DMS53 treated with DMSO at 0.1 percent for 48 hours (cell line): ENCODE data around the gene SLIT3.

Source experiments
- DNase-seq: peaks from one replicate; lab custom pipeline; 2025; ENCODE audit not compliant: unreplicated experiment; lab: John Stamatoyannopoulos, UW

Gene SLIT3

DNA sequence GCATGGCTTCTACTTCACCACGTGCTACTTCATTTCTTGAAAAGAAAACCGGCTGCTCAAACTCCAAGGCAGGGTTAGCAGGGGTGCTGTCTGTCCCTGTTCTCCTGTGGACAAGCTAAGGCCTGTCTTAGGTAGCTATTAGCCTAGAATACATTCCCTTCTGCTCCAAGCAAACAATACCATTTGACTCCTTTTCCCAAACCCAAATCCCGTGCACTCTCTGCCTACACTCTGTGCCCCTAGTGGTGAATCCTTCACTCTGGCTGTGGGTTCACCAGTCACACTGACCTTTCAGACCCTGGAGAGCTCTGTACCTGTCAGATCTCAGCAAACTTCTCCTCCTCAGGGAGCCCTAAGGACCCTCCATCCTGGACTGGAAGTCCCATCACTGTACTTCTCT, 211.6 kb downstream of the SLIT3 start:
- no peak for DNase-seq

DNA sequence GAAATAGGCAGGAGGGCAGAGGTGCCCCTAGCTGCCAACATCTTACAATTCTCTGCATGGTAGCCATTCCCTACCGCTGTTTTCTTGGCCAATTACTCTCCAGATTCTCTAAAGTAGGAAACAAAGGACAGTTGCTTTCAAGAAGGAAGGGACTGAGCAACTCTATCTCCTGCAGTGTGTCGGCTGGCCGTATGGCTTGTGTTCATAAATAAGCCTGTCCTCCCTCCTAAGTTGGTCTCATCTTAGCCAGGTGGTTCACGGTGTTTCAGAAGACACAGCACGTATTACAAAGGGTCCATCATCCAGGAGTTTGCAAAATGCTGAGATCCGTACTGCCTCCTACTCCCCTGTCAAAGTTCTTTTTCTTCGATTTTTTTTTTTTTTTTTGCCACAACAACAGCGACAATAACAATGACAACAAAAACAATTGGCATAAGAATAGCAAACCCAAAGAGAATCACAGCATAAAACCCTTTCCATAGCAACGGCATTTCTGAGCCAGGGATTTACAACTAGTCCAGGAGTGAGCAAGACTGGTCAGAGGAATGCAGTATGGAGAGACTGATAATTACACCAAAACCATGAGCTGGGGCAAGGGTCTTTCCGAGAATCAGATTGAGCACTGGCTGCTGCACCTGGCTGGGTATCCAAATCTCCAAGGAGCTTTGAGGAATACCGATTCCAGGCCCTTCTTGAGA, 212.8 kb downstream of the SLIT3 start:
- DNase-seq = no peak

DNA sequence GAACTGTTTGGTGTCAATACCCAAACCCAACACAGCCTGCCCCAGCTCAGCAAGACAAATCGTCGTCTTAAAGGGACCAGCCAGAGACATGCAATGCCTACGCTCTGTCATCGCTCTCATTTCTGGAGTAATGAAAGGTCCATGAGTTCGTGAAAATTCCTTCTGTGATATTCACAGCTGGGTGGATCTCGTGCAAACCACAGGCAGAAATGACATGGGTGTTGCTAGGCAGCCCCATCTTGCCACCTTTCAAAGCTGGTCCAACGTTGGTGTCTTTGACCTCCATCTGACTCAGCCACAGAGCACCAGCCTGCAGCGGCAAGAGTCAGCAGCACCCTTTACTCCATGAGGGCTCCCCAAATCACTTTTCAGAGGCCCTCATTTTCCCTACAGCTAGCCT, 215.3 kb downstream of the SLIT3 start:
- no peak for DNase-seq

DNA sequence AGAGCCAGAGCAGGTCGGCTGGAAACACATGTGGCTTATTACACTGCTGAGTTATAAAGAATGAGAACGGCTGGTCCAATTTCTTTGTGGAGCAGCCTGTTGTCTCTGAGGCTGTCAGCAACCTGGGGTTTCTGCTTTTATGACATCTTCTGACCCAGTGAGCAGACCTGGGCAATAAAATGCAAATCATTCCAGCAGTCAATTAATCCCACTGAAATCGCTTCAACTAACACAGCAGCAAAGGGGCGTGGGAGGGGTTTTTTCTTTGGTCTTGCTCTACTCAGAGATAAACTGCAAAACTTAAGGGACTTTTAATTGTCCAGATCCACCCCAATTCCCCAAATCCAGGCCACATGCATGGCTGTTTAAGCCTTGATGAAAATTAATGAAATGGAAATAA, 215.7 kb downstream of the SLIT3 start:
- no peak for DNase-seq

DNA sequence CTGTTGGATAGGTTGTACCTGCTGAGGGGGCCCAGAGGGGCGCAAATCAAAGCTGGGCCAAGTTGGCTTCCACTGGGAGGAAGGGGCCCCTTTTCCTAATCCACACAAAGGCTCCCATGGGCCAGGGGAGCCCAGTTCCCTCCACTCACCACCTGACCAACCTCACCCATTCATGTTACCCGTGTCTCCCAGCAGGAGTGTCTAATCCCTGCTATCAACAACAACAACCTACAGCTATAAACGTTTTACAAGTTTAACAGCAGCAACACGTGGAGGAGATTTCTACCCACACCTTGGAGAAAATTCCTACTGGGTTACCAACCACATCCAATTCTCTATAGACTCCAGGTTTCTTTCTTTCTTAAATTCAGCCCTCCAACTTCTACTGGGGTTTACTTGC, 216.2 kb downstream of the SLIT3 start:
- DNase-seq = no peak

DNA sequence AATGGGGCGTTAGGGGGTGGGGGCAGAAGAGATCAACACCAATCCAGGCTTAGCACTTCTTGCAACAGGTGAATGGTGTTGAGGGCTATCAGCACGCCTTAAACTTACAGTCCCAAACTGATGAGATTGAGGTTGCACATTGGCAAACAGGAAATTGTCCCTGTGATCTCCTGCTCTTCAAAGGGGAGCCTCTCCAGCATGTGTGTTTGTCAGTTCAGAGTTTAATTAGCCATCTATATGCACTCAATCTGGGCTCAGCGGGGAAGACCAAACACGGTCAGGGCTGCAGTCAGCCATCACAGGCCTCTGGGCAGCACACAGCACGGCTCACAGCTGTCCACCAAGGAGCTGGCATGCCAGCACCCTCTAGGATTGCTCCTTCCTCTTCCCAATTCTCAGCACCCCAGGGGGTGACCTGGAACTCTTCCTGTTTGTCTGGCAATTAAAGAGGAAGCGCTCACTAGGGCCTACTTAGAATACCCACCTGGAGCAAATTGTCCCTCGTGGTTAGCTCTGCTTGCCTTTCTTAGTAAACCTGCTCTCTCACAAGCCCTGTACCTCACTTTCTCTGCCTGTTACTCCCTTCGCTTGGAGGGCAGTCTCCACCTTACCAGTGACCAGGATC, 217.4 kb downstream of the SLIT3 start:
- no peak for DNase-seq

DNA sequence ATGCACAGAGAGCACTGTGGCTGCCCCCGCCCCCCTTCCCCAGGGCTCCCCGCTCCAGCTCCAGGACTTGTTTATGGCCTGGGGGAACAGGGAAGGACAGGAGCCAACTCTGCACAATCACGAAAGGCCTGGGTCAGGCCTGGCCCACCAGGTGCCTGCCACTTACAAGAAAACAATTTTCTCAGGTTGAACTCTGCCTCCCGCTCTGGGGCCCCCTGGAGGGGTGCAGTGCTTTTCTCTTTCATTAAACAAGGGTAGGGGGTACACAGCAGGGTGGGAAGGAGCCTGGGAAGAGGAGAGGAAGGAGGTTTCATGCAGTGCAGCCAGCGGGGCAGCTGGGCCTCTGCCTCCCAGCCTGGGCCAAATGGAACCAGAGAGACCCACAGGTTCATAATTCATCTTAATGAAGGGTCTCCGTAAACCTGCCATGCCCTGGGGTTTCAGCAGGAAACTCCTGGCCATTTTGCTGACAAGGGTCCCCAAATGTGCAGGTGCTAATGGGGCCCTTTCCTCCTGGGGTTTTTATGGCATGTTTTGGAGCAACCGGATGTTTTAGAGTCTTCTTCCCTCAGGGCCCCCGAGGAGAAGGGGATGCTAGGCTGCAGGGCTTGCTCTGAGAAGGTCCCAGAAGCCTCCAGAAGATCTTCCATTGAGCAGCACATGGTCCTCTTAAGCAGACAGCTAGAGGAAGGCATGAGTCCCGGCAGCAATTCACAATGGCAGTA, 219.8 kb downstream of the SLIT3 start:
- DNase-seq = no peak

DNA sequence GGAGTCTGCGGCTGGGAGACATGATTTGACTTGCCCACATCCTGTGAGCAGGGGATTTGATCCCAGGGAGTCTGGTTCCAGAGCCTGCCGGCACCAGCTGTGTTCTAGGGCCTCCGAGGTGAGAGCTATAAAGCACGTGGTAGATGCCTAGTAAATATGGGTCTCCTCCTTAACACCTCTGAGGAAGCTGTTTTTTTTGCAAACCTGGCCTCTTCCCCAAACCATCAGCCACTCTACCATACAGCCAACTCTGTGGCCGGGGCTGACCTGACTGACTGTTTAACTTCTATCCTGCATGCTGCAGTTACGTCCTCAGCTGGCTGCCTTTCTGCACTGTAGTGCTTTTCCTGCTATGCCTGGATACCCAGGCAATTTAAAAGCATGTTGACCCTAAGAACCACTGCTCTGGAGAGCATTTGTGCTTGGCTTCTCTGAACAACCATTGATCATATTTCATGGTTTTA, 220.5 kb downstream of the SLIT3 start:
- no peak for DNase-seq

DNA sequence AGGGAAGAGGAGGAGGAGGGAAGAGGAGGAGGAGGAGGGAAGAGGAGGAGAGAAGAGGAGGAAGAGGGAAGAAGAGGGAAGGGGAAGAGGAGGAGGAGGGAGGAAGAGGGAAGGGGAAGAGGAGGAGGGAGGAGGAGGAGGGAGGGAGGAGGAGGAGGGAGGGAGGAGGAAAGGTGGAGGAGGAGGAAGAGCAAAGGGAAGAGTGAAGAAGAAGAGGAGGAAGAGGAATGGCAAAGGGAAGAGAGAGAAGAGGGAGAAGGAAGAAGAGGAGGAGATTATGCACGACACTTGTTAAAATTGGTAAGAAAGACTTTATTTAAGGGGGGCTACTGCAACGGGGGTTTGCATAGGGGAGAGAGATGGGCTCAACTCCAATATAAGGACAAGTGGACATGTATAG, 221.2 kb downstream of the SLIT3 start:
- no peak for DNase-seq

DNA sequence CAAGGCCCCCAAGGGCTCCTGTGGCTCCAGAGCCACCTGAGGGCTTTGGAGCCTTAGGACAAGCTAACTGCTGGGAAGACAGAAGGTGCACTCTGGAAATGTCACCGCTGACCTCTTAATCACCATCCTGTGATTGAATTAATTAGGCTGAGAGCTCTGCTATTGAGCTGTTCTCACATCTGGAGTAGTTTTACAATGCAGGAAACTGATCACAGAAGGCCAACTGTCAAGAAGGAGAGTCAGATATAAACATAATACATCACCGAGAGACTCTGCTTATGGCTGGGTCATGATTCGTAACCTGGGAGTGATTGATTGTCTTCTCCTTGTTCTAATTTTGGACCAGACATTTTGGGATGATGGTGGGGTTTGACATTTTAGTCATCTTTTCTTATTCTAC, 226.1 kb downstream of the SLIT3 start:
- no peak for DNase-seq

DNA sequence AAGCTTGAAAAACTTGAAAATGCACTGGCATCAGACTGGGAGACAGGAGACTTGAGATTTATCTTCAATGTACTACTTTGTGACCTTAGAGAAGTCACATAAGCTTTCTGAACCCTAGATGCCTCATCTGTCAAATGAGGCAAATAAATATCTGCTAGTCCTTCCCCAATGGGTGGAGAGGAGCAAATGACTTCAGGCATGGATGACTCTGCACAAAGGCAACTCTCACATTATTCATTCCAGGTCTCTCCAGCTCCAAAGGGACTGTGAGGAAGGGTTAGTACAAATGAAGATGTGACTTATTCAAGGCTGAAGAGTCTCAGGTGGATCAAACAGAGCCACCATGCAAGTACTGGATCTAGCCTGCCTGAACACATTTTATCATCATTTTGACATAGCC, 228.7 kb downstream of the SLIT3 start:
- no peak for DNase-seq

DNA sequence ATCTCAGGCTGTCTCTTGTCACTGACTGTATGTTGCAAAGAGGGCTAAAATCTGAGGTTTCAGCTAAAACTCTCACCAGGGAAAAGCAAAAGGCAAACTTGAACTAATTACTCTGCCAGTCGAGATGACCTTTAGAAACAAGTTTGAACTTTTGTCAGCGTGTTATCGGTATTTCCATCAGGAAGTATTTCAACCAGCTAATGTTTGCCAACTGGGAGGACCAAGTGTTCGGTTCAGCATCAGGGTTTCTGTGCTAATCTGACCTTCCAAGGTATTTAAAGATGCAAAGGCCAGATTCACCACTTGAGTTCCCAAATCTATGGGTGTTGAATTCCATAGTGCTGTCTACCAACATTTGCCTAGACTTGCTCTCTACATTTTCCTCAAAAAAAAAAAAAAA, 230.5 kb downstream of the SLIT3 start:
- DNase-seq = no peak

DNA sequence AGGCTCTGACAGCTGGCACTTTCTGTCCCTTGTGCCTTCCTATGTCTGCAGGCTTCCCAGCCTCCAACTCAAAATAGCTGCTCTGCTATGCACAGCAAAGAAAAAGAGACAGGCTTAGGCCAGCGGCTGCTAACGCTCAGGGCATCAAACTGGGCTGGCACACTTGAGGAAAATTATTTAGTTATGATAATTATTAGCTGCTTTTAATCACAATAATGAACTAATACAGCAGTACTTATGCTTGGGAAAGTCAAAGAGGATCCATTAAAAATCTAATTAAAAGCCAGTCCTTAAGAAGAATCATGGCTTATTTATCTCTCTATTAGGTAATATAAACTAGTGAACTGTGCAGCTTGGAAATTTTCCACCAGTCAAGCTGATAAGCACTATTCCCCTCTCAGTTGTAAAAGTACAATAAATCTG, 233.2 kb downstream of the SLIT3 start:
- no peak for DNase-seq

DNA sequence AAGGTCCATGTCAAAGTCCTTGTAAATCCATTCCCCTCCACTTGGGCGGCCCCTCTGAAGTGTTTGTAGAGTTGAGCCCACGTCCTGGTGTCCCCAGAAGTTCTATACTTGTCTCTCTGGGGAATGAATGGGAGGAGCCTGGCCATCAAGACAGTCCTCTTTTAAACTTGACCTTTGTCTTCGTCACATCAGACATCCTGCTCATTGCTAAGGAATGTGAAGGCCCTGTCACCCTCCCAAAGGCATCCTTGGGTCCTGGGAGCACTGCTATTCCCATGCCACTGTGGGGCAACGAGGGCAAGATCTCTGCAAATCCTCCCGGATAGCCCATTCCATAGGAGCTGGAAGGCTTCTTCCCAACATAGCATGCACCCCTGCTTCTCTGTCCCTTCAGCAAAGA, 235.5 kb downstream of the SLIT3 start:
- DNase-seq = no peak

DNA sequence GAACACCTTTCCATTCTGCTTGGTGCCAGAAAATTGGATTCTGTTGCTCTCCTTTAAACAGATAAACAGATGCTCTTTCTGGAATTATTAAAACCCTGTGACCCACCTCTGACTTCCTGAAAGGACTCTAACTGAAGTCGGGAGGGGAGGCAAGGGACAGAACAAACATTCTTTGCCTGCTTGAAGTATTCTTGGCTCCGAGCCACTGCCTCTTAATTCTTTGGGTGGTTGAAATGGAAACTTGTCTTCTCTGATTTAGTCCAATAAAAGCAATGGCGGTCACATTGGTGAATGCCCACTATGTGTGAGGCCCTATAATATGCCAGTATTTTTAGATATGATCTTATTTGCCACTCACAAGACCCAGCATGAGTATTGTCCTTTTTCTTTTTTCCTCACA, 236.8 kb downstream of the SLIT3 start:
- DNase-seq = no peak

DNA sequence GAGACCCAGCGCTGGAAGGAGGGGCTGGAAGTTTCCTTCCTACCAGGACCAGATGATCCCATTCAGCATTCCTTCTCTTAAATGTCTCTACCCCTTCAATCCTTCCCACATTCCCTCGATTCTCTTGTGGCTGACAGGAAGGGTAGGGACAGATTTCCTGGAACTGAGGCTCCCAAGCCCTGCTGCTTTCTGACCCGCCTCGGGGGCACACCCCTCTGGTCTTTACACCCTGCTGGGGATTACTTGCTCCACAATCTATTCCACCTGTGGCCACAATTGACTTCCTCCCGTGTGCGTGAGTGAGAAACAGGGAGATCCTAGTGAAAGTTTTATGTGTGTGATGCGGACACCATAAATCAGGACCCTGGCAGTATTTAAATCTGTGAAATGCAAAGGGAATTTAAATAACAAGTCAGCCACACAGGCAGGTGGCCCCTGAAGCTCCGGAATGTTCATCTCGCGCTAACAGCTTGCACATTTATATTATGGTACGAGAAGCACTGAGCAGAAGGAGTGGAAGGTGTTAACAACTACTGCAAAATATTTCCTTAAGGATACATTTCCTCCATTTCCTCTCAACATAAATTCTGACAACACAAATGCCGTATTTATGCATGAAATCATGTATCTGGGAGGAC, 237.5 kb downstream of the SLIT3 start:
- DNase-seq = no peak

DNA sequence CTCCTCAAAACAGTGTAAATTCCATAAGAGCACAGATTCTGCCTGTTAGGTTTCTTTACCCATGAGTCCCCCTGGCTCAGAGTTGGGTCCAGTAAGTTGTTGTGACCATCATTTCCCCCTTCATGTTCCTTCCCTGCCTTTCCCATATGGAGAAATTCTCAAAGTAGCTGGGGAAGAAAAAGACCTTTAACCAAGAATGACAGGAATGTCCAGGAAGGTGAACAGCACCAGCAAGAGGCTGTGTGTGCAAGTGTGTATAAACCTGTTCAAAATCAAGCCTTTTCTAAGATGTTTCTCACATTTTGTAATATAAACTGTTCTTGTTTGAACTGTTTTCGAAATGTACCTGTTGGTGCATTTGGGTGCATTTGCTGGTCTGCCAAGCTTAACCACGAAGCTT, 238.2 kb downstream of the SLIT3 start:
- no peak for DNase-seq

DNA sequence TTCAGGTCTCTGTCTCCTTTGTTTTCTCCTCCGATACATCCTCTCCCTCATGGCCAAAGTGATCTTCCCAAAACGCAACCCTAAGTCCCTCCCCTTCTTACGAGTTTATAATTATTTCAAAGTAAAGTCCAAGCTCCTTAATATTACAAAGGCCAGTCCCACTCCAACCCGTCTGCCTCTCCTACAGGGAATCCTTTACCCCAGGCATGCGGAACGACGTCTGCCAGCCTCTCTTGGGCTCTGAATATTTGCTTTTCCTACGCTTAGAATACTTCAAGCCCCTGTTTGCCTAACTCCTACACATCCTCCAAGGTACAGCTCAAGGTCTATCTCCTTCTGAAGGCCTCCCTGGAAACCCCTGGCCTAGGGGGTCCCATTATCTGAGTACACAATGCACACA, 246.4 kb downstream of the SLIT3 start:
- DNase-seq = no peak

DNA sequence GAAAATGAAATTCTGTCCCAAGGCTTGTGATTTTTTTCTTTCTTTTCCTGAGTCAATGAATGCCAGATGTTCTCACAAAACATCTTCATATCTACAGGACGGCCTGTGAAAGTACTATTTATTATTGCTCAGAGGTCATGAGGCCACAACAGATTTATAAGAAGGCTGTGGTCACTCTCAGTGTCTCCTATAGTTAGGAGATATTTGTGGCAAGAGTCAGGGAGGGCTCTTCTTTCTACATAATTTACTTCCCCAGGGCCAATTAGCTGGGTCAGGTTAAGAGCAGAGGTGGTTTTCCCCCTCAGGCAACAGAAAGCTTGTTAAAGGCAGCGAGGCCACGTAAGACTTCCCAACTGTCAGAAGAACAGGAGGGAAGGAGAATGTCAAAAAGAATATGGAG, 248.7 kb downstream of the SLIT3 start:
- no peak for DNase-seq

DNA sequence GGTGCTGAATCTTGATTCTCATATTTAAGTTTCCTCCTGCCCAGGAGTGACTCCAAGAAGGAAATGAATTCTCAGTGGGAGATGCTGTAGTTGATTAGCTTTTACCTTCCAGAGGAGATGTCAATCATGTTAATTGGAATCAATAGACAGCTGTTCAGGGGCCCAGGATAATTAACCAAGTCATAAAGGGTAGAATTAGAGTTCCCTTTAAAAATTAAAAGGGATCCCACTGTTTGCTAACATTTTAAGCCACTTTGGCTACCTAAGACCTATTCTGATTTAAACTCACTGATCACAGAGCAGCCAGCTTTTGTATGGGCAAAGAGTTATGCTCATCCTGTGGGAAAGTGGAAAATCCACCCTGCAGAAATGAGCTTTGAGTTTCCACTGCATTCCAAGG, 249.6 kb downstream of the SLIT3 start:
- no peak for DNase-seq

DNA sequence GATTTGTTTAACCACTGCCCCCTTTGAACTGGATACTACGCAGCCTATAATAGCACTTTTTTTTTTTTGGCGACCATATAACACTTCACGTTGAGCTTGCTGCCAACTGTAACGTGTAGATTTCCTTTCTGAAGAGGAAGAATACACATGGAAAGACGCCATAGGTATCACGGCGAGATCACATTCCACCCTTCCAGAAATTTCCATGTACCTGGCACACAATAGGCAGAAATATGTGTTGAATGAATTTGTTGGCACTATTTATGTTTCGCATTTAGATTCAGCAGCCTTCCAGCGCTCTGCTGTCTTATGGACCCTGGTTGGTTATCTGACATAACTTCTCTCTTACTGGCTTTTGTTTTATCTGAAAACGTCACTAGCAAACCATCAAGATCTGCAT, 250.3 kb downstream of the SLIT3 start:
- DNase-seq = no peak

DNA sequence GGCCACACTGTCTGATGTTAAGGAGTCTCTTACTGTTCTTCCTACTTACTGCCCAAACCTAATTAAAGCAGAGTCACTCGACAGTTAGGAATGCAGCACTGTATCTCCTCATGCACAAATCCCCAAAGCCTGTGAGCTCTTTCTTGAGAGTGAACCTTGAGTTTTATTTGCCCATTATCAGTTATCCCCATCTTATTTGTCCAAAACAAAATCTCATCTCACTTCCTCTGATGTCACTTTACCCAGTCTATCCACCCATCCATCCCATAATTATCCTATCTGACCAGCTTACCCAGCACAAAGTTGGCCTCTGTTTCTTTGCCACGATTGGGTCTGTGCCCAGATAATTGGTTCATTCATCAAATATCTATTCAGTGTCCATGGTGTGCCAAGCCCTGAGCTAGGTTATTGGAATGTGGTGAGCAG, 250.8 kb downstream of the SLIT3 start:
- no peak for DNase-seq
